Erythroblast (primary cell): ENCODE results near the gene IFT57.

ENCODE experiments used
- GATA1 ChIP-seq: IDR thresholded peaks from 2 replicates; pipeline ENCODE4 v1.6.1; 2011; ENCODE audit warnings: low read depth, mild to moderate bottlenecking, control low read depth, low read length, moderate library complexity
- POLR2A ChIP-seq: IDR thresholded peaks from 2 replicates; pipeline ENCODE4 v1.6.1; 2011; ENCODE audit warnings: mild to moderate bottlenecking, low read length

DNA sequence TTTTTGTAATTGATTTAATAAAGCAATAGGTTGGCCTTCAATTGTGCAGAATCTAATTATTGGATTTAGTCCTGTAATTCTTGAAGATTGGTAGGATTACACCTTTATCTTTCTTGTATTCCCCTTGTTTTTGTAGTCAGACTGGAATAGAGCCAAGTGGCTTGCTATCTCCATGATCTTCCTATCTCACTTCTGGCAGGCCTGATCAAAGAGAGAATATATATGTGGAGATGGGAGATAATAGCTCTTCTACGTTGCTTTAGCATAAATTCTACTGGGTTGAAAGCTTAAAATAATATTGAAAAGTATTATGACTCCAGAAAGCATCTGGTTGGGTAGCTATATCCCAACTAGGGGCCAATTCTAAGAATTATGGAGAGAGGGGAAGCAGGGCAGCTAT is 16.9 kb upstream of the IFT57 start:
- TF ChIP-seq POLR2A: no peak
- TF ChIP-seq GATA1: no peak
